DND-41 (cell line): Measurements from ENCODE around the gene MCM3.

ENCODE experiments used
- ATAC-seq: fragments of 200-7000 bp; cut with Tn5 transposase; 3 replicates; pipeline ENCODE4 v1.9.1; 2021; ENCODE audit warnings: low read depth; ENCODE audit not compliant: insufficient read depth
- DNase-seq: peaks from one replicate; pipeline ENCODE4 v3.0.0-alpha.2; 2020
- H2AFZ ChIP-seq: 2 replicates; pipeline ENCODE4 v1.6.0; 2012; ENCODE audit warnings: low read depth, low read length
- H3K27ac ChIP-seq: 2 replicates; pipeline ENCODE4 v1.5.1; 2012; ENCODE audit warnings: low read length, inconsistent platforms
- H3K27me3 ChIP-seq: fragments of 200-600 bp; sonication (generic); 2 replicates; pipeline ENCODE4 v1.6.0; 2012; ENCODE audit warnings: low read length, mild to moderate bottlenecking, inconsistent platforms; ENCODE audit not compliant: insufficient read depth, poor library complexity
- H3K36me3 ChIP-seq: 2 replicates; pipeline ENCODE4 v1.5.1; 2012; ENCODE audit warnings: low read length, inconsistent platforms; ENCODE audit not compliant: insufficient read depth
- H3K4me1 ChIP-seq: 2 replicates; pipeline ENCODE4 v1.5.1; 2012; ENCODE audit warnings: mild to moderate bottlenecking, low read length; ENCODE audit not compliant: insufficient read depth
- H3K4me2 ChIP-seq: 2 replicates; pipeline ENCODE4 v1.6.0; 2012; ENCODE audit warnings: mild to moderate bottlenecking, moderate library complexity, low read length, inconsistent platforms; ENCODE audit not compliant: insufficient read depth
- H3K4me3 ChIP-seq, 2 experiments: fragments of 200-600 bp in 1 of 2; shearing (Covaris generic) in 1 of 2; 2 replicates each; pipeline ENCODE4 v1.5.1; 2012 to 2016; ENCODE audit warnings: inconsistent platforms in 2 of 2, low read length in 2 of 2, mild to moderate bottlenecking in 2 of 2, low read depth in 1 of 2, moderate library complexity in 1 of 2
- H3K79me2 ChIP-seq: 2 replicates; pipeline ENCODE4 v1.6.0; 2012; ENCODE audit warnings: low read length, inconsistent platforms; ENCODE audit not compliant: insufficient read depth
- H3K9ac ChIP-seq: 2 replicates; pipeline ENCODE4 v1.6.0; 2012; ENCODE audit warnings: low read depth, mild to moderate bottlenecking, inconsistent platforms, low read length, moderate library complexity
- H3K9me3 ChIP-seq: 2 replicates; pipeline ENCODE4 v1.5.1; 2012; ENCODE audit warnings: low read length, moderate library complexity, mild to moderate bottlenecking, inconsistent platforms; ENCODE audit not compliant: insufficient read depth, severe bottlenecking
- H4K20me1 ChIP-seq: 2 replicates; pipeline ENCODE4 v1.6.0; 2012; ENCODE audit warnings: low read length; ENCODE audit not compliant: insufficient read depth
- CTCF ChIP-seq: IDR thresholded peaks from 2 replicates; pipeline ENCODE4 v1.5.1; 2012; ENCODE audit warnings: borderline replicate concordance, low read length, moderate library complexity, mild to moderate bottlenecking; ENCODE audit not compliant: poor library complexity, severe bottlenecking; ENCODE audit errors: extremely low read depth
- EZH2 ChIP-seq: IDR thresholded peaks from 3 replicates; pipeline ENCODE4 v1.6.1; 2012; ENCODE audit warnings: borderline replicate concordance, low read depth, mild to moderate bottlenecking, moderate library complexity, low read length, inconsistent platforms; ENCODE audit not compliant: severe bottlenecking

The MCM3 gene

GRCh38 chr6:52330470-52330869 is 45.9 kb upstream of the MCM3 start:
- Histone ChIP-seq H3K36me3 (no peaks in the 10 kb centered on the region), H3K27me3 (no peaks in the 10 kb centered on the region), H3K9ac (no peak overlapping the region), H3K4me3 (no peak overlapping the region), H3K27ac (no peak overlapping the region), H3K79me2 (no peaks in the 10 kb centered on the region), H3K9me3 (no peaks in the 10 kb centered on the region), H3K4me1 (no peaks in the 10 kb centered on the region), H3K4me2 (no peak overlapping the region), H4K20me1 (no peaks in the 10 kb centered on the region), H2AFZ (no peak overlapping the region)
- TF ChIP-seq EZH2 (no peak), CTCF (no peak)
- ATAC-seq (no peak), DNase-seq (no peak)

DNA sequence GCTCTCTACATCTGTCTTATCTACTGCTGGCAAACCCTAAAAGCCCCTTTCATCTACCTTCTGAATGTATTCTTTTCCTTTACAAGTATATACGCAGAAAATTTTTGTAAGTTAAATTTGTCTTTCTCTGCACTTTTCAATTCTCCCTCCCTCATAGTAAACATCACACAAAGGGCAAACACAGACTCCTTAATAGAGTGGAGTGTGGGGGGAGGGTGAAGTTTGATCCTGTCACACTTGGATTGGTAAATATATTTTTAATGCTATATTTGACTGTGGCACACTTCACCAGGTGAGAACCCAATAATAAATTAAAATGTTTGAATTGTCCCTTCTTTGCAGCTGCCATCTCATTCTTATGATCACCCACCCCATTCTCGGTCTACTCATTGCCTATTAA is 44.2 kb upstream of the MCM3 start:
- Histone ChIP-seq H2AFZ (no peak overlapping the region), H3K9me3 (no peaks in the 10 kb centered on the region), H3K79me2 (no peaks in the 10 kb centered on the region), H3K4me3 (no peak overlapping the region), H3K4me2 (no peak overlapping the region), H3K9ac (no peak overlapping the region), H3K36me3 (no peaks in the 10 kb centered on the region), H3K27ac (no peak overlapping the region), H3K27me3 (no peaks in the 10 kb centered on the region), H4K20me1 (no peaks in the 10 kb centered on the region), H3K4me1 (no peaks in the 10 kb centered on the region)
- ATAC-seq (no peak), DNase-seq (no peak)
- no peak for TF ChIP-seq EZH2
- TF ChIP-seq CTCF = no peak

DNA sequence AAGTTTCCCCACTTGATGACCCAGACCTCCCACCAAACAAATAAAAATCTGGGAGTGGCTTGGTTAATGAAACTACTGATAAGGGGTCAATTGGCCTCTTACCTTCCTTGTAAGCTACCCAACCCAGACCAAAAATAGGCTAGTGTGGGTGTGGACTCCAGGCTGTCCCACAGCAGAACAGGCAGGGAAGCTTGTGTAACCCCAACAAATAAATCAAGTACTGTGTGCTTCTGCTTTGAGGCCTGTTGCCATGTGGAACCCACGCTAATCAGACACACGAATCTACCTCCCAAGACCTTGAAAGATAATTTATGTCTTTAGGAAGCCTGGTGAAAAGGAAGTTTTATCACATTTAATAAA is 43.7 kb upstream of the MCM3 start:
- H3K36me3 ChIP-seq = no peaks in the 10 kb centered on the region
- H3K27ac ChIP-seq = no peak overlapping the region
- H3K79me2 ChIP-seq = no peaks in the 10 kb centered on the region
- no peaks in the 10 kb centered on the region for H3K9me3 ChIP-seq
- ATAC-seq (no peak), DNase-seq (no peak)
- no peak overlapping the region for H3K9ac ChIP-seq
- H2AFZ ChIP-seq = no peak overlapping the region
- TF ChIP-seq CTCF (no peak), EZH2 (no peak)
- no peak overlapping the region for H3K4me3 ChIP-seq
- no peak overlapping the region for H3K4me2 ChIP-seq
- H4K20me1 ChIP-seq = no peaks in the 10 kb centered on the region
- no peaks in the 10 kb centered on the region for H3K4me1 ChIP-seq
- H3K27me3 ChIP-seq = no peaks in the 10 kb centered on the region
